Type B pancreatic cell (in vitro differentiated cells): ENCODE measurements around the gene CD22. TPM values are rescaled to one million over a fixed set of nuclear protein-coding genes. Genes with fewer than 3 reads are reported as not detected.

Source experiments
- DNase-seq: peaks from one replicate; pipeline ENCODE4 v3.0.0; 2021; ENCODE audit warnings: mixed read lengths; ENCODE audit not compliant: unreplicated experiment; ENCODE audit errors: extremely low spot score
- H3K27ac Mint-ChIP-seq: 2 replicates; pipeline ENCODE4 v1.8.0; 2021; ENCODE audit warnings: mild to moderate bottlenecking, mixed read lengths
- H3K27me3 Mint-ChIP-seq: 2 replicates; pipeline ENCODE4 v1.8.0; 2021; ENCODE audit warnings: mixed read lengths
- H3K36me3 Mint-ChIP-seq: 2 replicates; pipeline ENCODE4 v1.8.0; 2021; ENCODE audit warnings: mixed read lengths
- H3K4me1 Mint-ChIP-seq: one replicate; pipeline ENCODE4 v1.8.0; 2021; ENCODE audit warnings: mixed read lengths; ENCODE audit not compliant: unreplicated experiment
- H3K4me3 Mint-ChIP-seq: 2 replicates; pipeline ENCODE4 v1.8.0; 2021; ENCODE audit warnings: mild to moderate bottlenecking, mixed read lengths
- H3K9me3 Mint-ChIP-seq: 2 replicates; pipeline ENCODE4 v1.8.0; 2021; ENCODE audit warnings: mixed read lengths
- total RNA-seq: library from RNA; stranded (reverse); gene quantifications from 2 replicates; pipeline ENCODE4 v1.2.1, GENCODE V29; 2021; ENCODE audit warnings: low replicate concordance
- TF ChIP-seq, protein P1 (sequence below): fragments of 200-600 bp; sonication (generic); conservative IDR thresholded peaks from 2 replicates; pipeline ENCODE4 v1.5.0; 2021; ENCODE audit warnings: antibody characterized with exemption, mild to moderate bottlenecking

Gene CD22
- total RNA-seq, 1 donor from 2014 or later, result 0.92 TPM

GRCh38 chr19:35302446-35302845 is 26.5 kb upstream of the CD22 start:
- DNase-seq, result no peak
- TF ChIP-seq, protein P1, sequence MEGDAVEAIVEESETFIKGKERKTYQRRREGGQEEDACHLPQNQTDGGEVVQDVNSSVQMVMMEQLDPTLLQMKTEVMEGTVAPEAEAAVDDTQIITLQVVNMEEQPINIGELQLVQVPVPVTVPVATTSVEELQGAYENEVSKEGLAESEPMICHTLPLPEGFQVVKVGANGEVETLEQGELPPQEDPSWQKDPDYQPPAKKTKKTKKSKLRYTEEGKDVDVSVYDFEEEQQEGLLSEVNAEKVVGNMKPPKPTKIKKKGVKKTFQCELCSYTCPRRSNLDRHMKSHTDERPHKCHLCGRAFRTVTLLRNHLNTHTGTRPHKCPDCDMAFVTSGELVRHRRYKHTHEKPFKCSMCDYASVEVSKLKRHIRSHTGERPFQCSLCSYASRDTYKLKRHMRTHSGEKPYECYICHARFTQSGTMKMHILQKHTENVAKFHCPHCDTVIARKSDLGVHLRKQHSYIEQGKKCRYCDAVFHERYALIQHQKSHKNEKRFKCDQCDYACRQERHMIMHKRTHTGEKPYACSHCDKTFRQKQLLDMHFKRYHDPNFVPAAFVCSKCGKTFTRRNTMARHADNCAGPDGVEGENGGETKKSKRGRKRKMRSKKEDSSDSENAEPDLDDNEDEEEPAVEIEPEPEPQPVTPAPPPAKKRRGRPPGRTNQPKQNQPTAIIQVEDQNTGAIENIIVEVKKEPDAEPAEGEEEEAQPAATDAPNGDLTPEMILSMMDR, result no peak
- peaks cover 5% of the 10 kb centered on the region for H3K4me1 Mint-ChIP-seq
- no peak overlapping the region for H3K27ac Mint-ChIP-seq
- no peak overlapping the region for H3K4me3 Mint-ChIP-seq
- no peaks in the 10 kb centered on the region for H3K27me3 Mint-ChIP-seq
- H3K36me3 Mint-ChIP-seq, result no peaks in the 10 kb centered on the region
- H3K9me3 Mint-ChIP-seq, result no peaks in the 10 kb centered on the region

GRCh38 chr19:35303357-35303915 is 25.6 kb upstream of the CD22 start:
- peaks cover 13% of the 10 kb centered on the region for H3K4me1 Mint-ChIP-seq

DNA sequence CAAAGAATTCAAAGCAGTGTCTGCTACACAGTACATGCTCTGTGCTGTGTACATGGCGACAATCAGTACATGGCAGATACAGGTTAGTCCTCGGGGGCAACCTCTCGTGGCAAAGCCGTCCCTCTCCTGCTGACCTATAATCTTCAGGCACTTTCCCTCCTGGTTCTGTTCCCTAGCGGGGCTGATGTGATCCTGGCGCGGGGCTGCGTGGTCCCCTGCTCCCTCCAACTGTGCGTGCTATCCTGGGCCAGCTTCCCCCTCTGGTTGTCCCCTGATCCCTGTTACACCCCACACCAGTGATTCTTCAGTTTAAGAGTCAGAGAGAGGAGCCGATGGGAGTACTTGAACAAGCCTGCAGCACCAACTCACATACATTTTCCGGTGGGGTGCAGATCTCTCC is 25.0 kb upstream of the CD22 start:
- DNase-seq, result no peak
- TF ChIP-seq, protein P1, result no peak
- H3K27ac Mint-ChIP-seq, result no peak overlapping the region
- no peaks in the 10 kb centered on the region for H3K36me3 Mint-ChIP-seq
- no peaks in the 10 kb centered on the region for H3K27me3 Mint-ChIP-seq
- peaks cover 18% of the 10 kb centered on the region for H3K4me1 Mint-ChIP-seq
- H3K9me3 Mint-ChIP-seq, result no peaks in the 10 kb centered on the region
- H3K4me3 Mint-ChIP-seq, result no peak overlapping the region

More at GRCh38 chr19:35303357-35303915, 25.6 kb upstream of the CD22 start:
- Mint-ChIP-seq H3K27me3 (no peaks in the 10 kb centered on the region), H3K27ac (no peak overlapping the region), H3K9me3 (no peaks in the 10 kb centered on the region), H3K36me3 (no peaks in the 10 kb centered on the region), H3K4me3 (no peak overlapping the region)
- TF ChIP-seq, protein P1, result no peak
- no peak for DNase-seq

DNA sequence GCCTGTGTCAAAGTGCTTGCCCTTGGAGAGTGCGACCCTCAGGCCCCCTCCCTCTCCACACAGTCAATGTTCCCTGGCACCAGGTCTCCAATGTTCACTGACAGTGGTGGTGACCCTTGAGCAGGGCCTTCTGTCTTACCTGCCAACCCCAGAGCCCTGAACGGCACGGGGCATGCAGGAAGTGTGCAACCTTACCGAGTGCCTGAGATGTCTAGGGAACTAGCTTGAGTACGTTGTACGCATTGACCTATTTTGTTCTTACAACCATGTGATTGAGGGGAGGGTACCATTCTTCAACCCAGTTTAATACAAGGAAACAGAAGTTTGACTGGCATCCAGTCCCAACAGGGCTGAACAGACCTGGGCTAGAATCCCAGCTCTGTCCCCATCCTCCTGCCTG is 23.8 kb upstream of the CD22 start:
- Mint-ChIP-seq H3K9me3 (no peaks in the 10 kb centered on the region), H3K27ac (no peak overlapping the region), H3K27me3 (no peaks in the 10 kb centered on the region), H3K36me3 (no peaks in the 10 kb centered on the region), H3K4me1 (peaks cover 26% of the 10 kb centered on the region), H3K4me3 (no peak overlapping the region)
- DNase-seq, result no peak
- TF ChIP-seq, protein P1, result no peak

DNA sequence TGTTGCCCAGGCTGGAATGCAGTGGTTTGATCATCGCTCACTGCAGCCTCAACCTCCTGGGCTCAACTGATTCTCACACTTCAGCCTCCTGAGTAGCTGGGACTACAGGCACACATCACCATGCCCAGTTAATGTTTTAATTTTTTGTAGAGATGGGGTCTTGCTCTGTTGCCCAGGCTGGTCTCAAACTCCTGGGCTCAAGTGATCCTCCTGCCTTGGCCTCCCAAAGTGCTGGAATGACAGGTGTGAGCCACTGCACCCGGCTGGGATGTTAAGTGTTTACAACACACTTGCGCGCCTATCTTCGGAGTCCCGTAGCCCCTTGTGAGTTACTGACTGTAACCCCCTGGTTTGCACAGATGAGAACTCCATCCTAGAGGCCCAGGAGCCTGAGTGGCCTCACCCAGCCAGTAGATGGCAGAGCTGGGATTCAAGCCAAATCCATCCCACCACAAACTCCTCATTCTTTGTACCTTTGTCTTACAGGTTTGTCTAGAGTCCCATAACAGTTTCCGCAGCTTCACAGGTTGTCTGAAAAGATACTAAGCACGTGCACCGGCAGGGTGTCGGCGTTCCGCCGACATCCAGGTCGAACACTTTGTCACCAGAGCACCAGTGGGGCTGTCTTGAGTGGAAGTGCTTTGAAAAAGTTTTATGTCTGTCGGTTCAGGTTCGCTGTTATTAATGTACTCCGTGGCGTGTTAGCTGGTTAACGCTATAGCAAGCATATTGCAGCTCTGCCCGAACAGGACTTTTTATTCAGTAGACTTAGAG is 22.3 kb upstream of the CD22 start:
- Mint-ChIP-seq H3K27ac (peak overlapping the region; percentile 31), H3K36me3 (no peaks in the 10 kb centered on the region)

More for the DNA sequence above, 22.3 kb upstream of the CD22 start:
- TF ChIP-seq, protein P1, result peak; percentile 58
- Mint-ChIP-seq H3K4me3 (no peak overlapping the region), H3K9me3 (no peaks in the 10 kb centered on the region), H3K4me1 (peaks cover 30% of the 10 kb centered on the region), H3K27me3 (no peaks in the 10 kb centered on the region)
- DNase-seq, result no peak
